Mammary epithelial cell (primary cell): ENCODE data around the gene OR2S2.

Experiments
- EZH2 ChIP-seq: IDR thresholded peaks from 2 replicates; pipeline ENCODE4 v1.6.1; 2012; ENCODE audit warnings: low read length, inconsistent platforms, borderline replicate concordance
- TF ChIP-seq, protein P1 (sequence below), 2 donors: IDR thresholded peaks in 1 of 2; conservative IDR thresholded peaks in 1 of 2; 2 replicates each; pipeline ENCODE4 v1.5.1; 2011 to 2012; ENCODE audit warnings: inconsistent platforms in 2 of 2, low read length in 2 of 2, mild to moderate bottlenecking in 2 of 2, control low read depth in 1 of 2, low read depth in 1 of 2; ENCODE audit not compliant: insufficient read depth in 1 of 2; ENCODE audit errors: extremely low read depth in 1 of 2

DNA sequence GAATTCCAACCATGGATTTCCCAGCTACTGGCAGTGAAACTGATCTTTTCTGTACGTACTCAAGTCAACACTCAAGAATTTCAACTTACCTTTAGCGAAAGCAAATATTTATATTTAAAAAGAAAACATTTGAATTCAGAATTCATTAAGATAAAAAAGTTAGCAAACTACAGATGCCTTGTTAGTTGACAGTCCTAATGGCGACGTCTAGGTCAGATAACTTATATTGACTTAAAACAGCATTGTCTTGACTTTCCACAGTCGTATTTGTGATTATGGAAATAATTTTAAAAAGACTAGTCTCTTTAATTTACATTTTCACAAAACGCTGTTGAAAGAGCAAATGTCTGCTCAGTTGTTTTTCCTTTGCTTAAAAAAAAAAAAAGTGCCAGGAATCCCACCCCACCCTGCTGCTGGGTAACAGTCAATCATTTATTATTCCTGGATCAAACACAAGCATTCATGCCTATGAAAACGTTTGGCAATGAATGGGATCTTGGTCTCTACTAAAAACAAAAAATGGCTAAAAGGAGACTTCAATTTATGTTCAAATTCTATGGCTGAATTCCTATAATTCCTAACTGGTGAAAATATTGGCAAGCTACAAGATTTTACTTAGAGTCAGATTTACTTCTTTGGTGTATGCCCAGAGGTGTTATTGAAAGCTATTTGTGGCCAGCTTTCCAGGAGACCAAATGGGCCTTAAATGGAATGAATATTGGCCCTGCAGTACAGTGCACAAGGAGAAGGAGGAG lies 22.0 kb downstream of the OR2S2 start:
- no peak for TF ChIP-seq EZH2
- TF ChIP-seq, protein P1, sequence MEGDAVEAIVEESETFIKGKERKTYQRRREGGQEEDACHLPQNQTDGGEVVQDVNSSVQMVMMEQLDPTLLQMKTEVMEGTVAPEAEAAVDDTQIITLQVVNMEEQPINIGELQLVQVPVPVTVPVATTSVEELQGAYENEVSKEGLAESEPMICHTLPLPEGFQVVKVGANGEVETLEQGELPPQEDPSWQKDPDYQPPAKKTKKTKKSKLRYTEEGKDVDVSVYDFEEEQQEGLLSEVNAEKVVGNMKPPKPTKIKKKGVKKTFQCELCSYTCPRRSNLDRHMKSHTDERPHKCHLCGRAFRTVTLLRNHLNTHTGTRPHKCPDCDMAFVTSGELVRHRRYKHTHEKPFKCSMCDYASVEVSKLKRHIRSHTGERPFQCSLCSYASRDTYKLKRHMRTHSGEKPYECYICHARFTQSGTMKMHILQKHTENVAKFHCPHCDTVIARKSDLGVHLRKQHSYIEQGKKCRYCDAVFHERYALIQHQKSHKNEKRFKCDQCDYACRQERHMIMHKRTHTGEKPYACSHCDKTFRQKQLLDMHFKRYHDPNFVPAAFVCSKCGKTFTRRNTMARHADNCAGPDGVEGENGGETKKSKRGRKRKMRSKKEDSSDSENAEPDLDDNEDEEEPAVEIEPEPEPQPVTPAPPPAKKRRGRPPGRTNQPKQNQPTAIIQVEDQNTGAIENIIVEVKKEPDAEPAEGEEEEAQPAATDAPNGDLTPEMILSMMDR (conservative IDR thresholded peaks at IDR 0.05 in 1 of 2, IDR thresholded peaks at IDR 0.05 in 1 of 2; ENCODE audit: extremely low read depth in 1 of 2, insufficient read depth in 1 of 2, low read depth in 1 of 2, low read length in 2 of 2): no peak
